ENCODE data around the gene LGALS7B. TPM values are rescaled to one million over a fixed set of nuclear protein-coding genes. Genes with fewer than 3 reads are reported as not detected.
"Not testable (repeated sequence)": the region's sequence is repeated elsewhere in the genome, so short reads cannot be mapped to it uniquely, and the experiment has no call there.

Gene LGALS7B
- total RNA-seq, 2 donors from 2014 or later, result not detected

DNA sequence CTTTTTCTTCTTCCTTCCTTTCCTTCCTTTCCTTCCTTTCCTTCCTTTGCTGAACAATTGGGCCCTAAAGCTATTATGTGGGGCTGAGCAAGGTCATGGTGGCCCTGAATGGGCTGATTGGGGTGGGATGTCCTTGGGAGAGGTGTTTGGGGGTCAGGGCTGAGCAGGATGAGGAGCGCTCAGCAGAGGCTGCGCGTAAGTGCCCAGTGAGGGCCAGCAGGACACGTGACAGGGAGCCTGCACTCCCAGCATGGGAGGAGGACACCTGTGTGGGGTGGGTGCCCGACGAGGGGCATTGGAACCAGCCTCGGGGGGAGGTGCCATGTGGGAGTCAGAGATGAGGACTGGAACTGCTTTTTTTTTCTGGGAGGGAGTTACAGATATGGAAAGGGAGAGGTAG, 10.3 kb upstream of the LGALS7B start:
- H3K36me3 Mint-ChIP-seq (ENCODE audit: low read depth), result no peaks in the 10 kb centered on the region
- no peaks in the 10 kb centered on the region for H3K36me3 ChIP-seq (ENCODE audit: control insufficient read depth, insufficient read depth, low read length)
- no peak overlapping the region for H3K27ac ChIP-seq (ENCODE audit: low read depth, low read length)
- no peak for DNase-seq
- H3K4me3 Mint-ChIP-seq, result no peak overlapping the region
- WGBS, 2 experiments (ENCODE audit: insufficient coverage in 1 of 2, insufficient read length in 1 of 2), result 76 to 83% methylated on average over 4 to 7 of the region's 7 CpGs
- no peak overlapping the region for H3K4me3 ChIP-seq (ENCODE audit: low read length)
- no peaks in the 10 kb centered on the region for H3K9me3 Mint-ChIP-seq
- TF ChIP-seq, protein P1, sequence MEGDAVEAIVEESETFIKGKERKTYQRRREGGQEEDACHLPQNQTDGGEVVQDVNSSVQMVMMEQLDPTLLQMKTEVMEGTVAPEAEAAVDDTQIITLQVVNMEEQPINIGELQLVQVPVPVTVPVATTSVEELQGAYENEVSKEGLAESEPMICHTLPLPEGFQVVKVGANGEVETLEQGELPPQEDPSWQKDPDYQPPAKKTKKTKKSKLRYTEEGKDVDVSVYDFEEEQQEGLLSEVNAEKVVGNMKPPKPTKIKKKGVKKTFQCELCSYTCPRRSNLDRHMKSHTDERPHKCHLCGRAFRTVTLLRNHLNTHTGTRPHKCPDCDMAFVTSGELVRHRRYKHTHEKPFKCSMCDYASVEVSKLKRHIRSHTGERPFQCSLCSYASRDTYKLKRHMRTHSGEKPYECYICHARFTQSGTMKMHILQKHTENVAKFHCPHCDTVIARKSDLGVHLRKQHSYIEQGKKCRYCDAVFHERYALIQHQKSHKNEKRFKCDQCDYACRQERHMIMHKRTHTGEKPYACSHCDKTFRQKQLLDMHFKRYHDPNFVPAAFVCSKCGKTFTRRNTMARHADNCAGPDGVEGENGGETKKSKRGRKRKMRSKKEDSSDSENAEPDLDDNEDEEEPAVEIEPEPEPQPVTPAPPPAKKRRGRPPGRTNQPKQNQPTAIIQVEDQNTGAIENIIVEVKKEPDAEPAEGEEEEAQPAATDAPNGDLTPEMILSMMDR (conservative IDR thresholded peaks at IDR 0.05), result no peak
- no peaks in the 10 kb centered on the region for H3K27me3 ChIP-seq (ENCODE audit: control insufficient read depth, insufficient read depth, low read length, poor library complexity, severe bottlenecking)
- H3K4me1 Mint-ChIP-seq, result peaks cover 3% of the 10 kb centered on the region
- H3K27me3 Mint-ChIP-seq (ENCODE audit: insufficient read depth), result peaks cover 4% of the 10 kb centered on the region
- no peaks in the 10 kb centered on the region for H3K9me3 ChIP-seq (ENCODE audit: control insufficient read depth, low read length)
- no peak overlapping the region for H3K27ac Mint-ChIP-seq
- no peaks in the 10 kb centered on the region for H3K4me1 ChIP-seq (ENCODE audit: control insufficient read depth, insufficient read depth, low read length)
- no peak overlapping the region for H3K9ac ChIP-seq (ENCODE audit: extremely low read depth, low read length, poor library complexity, severe bottlenecking)

DNA sequence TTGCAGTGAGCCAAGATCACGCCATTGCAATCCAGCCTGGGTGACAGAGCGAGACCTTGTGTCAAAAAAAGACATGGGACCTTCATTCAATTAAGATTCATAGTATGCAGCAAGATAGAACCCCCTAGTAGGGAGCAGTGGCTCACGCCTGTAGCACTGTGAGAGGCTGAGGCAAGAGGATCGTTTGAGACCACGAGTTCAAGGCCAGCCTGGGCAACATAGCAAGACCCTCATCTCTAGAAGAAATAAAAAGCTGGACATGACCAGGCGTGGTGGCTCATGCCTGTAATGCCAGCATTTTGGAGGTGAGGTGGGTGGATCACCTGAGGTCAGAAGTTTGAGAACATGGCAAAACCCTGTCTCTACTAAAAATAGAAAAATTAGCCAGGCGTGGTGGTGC, 8.6 kb upstream of the LGALS7B start:
- H3K9me3 Mint-ChIP-seq, result no peaks in the 10 kb centered on the region
- no peak overlapping the region for H3K4me3 Mint-ChIP-seq
- H3K27me3 Mint-ChIP-seq (ENCODE audit: insufficient read depth), result peaks cover 4% of the 10 kb centered on the region
- Histone ChIP-seq H3K4me1 (ENCODE audit: control insufficient read depth, insufficient read depth, low read length) (no peaks in the 10 kb centered on the region), H3K27ac (ENCODE audit: low read depth, low read length) (no peak overlapping the region), H3K9ac (ENCODE audit: extremely low read depth, low read length, poor library complexity, severe bottlenecking) (no peak overlapping the region), H3K36me3 (ENCODE audit: control insufficient read depth, insufficient read depth, low read length) (no peaks in the 10 kb centered on the region), H3K4me3 (ENCODE audit: low read length) (no peak overlapping the region), H3K9me3 (ENCODE audit: control insufficient read depth, low read length) (no peaks in the 10 kb centered on the region), H3K27me3 (ENCODE audit: control insufficient read depth, insufficient read depth, low read length, poor library complexity, severe bottlenecking) (no peaks in the 10 kb centered on the region)
- no peak for DNase-seq
- TF ChIP-seq, protein P1 (conservative IDR thresholded peaks at IDR 0.05), result no peak
- whole genome bisulfite sequencing, 2 experiments (ENCODE audit: insufficient coverage in 1 of 2, insufficient read length in 1 of 2), result 95 to 98% methylated on average over 6 to 7 of the region's 7 CpGs
- H3K27ac Mint-ChIP-seq, result no peak overlapping the region
- H3K36me3 Mint-ChIP-seq (ENCODE audit: low read depth), result no peaks in the 10 kb centered on the region
- H3K4me1 Mint-ChIP-seq, result peaks cover 3% of the 10 kb centered on the region

DNA sequence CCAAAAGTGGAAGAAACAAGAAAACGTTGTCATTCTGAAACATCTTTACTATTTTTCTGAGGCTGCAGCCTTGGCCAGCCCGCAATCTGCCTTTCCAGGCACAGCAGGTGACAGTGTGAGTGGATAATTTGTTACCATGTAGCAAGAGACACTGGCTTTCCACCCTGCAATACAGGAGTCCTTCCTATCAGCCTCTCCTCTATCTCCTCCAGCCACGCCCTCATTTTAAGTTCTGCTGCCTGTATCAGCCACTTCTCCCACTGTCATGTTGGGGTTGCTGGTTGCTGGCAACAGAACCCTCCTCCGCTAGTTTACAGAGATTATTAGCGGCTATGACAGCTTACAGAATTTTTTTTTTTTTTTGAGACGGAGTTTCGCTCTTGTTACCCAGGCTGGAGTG, 7.9 kb upstream of the LGALS7B start:
- Histone ChIP-seq H3K27me3 (ENCODE audit: control insufficient read depth, insufficient read depth, low read length, poor library complexity, severe bottlenecking) (no peaks in the 10 kb centered on the region), H3K27ac (ENCODE audit: low read depth, low read length) (no peak overlapping the region), H3K4me1 (ENCODE audit: control insufficient read depth, insufficient read depth, low read length) (no peaks in the 10 kb centered on the region), H3K4me3 (ENCODE audit: low read length) (no peak overlapping the region), H3K36me3 (ENCODE audit: control insufficient read depth, insufficient read depth, low read length) (no peaks in the 10 kb centered on the region), H3K9ac (ENCODE audit: extremely low read depth, low read length, poor library complexity, severe bottlenecking) (no peak overlapping the region), H3K9me3 (ENCODE audit: control insufficient read depth, low read length) (no peaks in the 10 kb centered on the region)
- Mint-ChIP-seq H3K4me3 (no peak overlapping the region), H3K9me3 (no peaks in the 10 kb centered on the region), H3K27ac (no peak overlapping the region), H3K4me1 (peaks cover 3% of the 10 kb centered on the region), H3K27me3 (ENCODE audit: insufficient read depth) (peaks cover 4% of the 10 kb centered on the region), H3K36me3 (ENCODE audit: low read depth) (no peaks in the 10 kb centered on the region)
- TF ChIP-seq, protein P1 (conservative IDR thresholded peaks at IDR 0.05), result no peak
- whole genome bisulfite sequencing, 2 experiments (ENCODE audit: insufficient coverage in 1 of 2, insufficient read length in 1 of 2), result 89 to 90% methylated on average over 7 of the region's 7 CpGs
- no peak for DNase-seq

DNA sequence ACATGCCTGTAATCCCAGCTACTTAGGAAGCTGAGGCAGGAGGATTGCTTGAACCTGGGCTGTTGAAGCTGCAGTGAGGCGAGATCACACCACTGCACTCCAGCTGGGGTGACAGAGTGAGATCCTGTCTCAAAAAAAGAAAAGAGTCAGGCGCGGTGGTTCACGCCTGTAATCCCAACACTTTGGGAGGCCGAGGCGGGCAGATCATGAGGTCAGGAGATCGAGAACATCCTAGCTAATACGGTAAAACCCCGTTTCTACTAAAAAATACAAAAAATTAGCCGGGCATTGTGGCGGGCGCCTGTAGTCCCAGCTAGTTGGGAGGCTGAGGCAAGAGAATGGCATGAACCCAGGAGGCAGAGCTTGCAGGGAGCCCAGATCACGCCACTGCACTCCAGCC, 6.8 kb upstream of the LGALS7B start:
- H3K4me1 Mint-ChIP-seq; H3K27me3 ChIP-seq (ENCODE audit: control insufficient read depth, insufficient read depth, low read length, poor library complexity, severe bottlenecking); H3K4me3 Mint-ChIP-seq; H3K36me3 Mint-ChIP-seq (ENCODE audit: low read depth); H3K27ac ChIP-seq (ENCODE audit: low read depth, low read length); H3K27me3 Mint-ChIP-seq (ENCODE audit: insufficient read depth); H3K9me3 Mint-ChIP-seq; H3K27ac Mint-ChIP-seq; H3K4me3 ChIP-seq (ENCODE audit: low read length); H3K36me3 ChIP-seq (ENCODE audit: control insufficient read depth, insufficient read depth, low read length); H3K9me3 ChIP-seq (ENCODE audit: control insufficient read depth, low read length); H3K4me1 ChIP-seq (ENCODE audit: control insufficient read depth, insufficient read depth, low read length); H3K9ac ChIP-seq (ENCODE audit: extremely low read depth, low read length, poor library complexity, severe bottlenecking); DNase-seq: not testable (repeated sequence)
- 92 to 93% methylated on average over 11 to 13 of the region's 13 CpGs for WGBS, 2 experiments (ENCODE audit: insufficient coverage in 1 of 2, insufficient read length in 1 of 2)
